ENCODE measurements around the gene TTN. TPM values are rescaled to one million over a fixed set of nuclear protein-coding genes. Genes with fewer than 3 reads are reported as not detected.

Gene TTN
- total RNA-seq, 1 experiment from 2014 or later: under 0.01 TPM

DNA sequence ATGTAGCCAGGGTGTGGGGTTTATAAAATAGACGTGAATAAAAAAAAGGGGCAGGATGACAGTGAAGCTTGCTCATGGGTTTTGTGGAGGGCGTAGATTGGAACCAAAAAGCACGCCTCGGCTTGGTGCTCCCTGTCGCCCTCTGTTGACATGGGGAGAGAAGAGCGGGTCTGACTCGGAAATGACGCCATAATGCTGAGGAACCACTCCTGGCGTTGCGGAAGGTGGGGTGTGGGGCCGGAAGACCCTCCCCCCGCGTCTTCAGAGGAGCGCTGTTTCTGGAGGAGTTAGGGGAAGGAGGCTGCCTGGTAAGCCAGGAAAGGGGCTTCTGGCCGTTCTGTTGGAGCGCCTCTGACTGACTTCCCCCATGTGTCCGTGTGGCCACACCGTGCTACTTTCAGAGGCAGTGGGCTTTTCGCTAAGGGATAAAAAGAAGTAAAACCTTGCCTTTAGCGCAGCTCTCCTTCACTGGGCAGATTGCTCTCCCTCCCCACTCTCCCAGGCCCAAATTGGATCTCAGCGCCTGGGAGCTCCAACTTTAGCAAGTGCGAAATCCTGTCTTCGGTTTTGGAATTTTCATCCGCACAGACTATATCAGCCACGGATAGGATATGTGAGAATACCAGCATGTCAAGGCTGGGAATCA lies 284.1 kb downstream of the TTN start:
- Histone ChIP-seq H3K79me2 (ENCODE audit: low read length) (peaks cover 42% of the 10 kb centered on the region), H4K20me1 (ENCODE audit: insufficient read depth, low read depth, low read length) (no peaks in the 10 kb centered on the region), H3K36me3 (ENCODE audit: insufficient read depth, low read length) (peaks cover 8% of the 10 kb centered on the region; the same call in 1 of the 2 replicates), H3K9me3 (ENCODE audit: low read length) (no peaks in the 10 kb centered on the region), H3K4me1 (ENCODE audit: low read length) (peaks cover 14% of the 10 kb centered on the region), H3K9me2 (replicated peaks; ENCODE audit: insufficient read depth, low read length) (no peaks in the 10 kb centered on the region), H3K4me3 (ENCODE audit: low read length) (peak overlapping the region; percentile 73), H3K27me3 (ENCODE audit: low read length) (no peaks in the 10 kb centered on the region), H2AFZ (ENCODE audit: low read length) (peak overlapping the region; percentile 37; the same call in 1 of the 2 replicates), H3K4me2 (ENCODE audit: low read depth, low read length, poor library complexity, severe bottlenecking) (peak overlapping the region; percentile 79), H3K27ac (ENCODE audit: low read length) (peak overlapping the region; percentile 38; the same call in 1 of the 2 replicates), H3K9ac (ENCODE audit: low read length) (peak overlapping the region; percentile 88)
- peak; percentile 97 for DNase-seq

DNA sequence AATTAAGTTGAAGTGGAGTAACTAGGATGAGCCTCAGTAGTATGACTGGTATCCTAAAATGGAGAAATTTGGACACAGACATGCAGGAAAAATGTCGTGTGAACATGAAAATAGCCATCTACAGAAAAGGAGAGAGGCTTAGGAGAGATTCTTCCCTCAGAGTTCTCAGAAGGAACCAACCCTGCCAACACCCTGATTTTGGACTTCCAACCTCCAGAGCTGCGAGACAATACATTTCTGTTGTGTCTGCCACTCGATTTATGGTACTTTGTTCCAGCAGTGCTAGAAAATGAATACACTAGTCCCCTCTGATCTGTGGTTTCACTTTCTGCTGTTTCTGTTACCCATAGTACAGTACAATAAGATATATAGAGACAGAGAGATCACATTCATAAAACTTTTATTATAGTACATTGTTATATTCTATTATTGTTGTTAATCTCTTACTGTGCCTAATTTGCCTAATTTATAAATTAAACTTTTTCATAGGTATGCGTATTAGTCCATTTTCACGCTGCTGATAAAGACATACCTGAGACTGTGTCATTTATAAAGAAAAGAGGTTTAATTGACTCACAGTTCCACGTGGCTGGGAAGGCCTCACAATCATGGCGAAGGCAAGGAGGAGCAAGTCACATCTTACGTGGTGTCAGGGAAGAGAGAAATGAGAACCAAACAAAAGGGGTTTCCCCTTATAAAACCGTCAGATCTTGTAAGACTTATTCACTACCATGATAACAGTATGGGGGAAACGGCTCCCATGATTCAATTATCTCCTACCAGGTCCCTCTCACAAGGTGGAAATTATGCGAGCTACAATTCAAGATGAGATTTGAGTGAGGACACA lies 285.7 kb downstream of the TTN start:
- Histone ChIP-seq H3K27me3 (ENCODE audit: low read length) (no peaks in the 10 kb centered on the region), H4K20me1 (ENCODE audit: insufficient read depth, low read depth, low read length) (no peaks in the 10 kb centered on the region), H3K27ac (ENCODE audit: low read length) (no peak overlapping the region), H3K9me2 (replicated peaks; ENCODE audit: insufficient read depth, low read length) (no peaks in the 10 kb centered on the region), H3K9ac (ENCODE audit: low read length) (no peak overlapping the region), H3K4me3 (ENCODE audit: low read length) (no peak overlapping the region), H3K36me3 (ENCODE audit: insufficient read depth, low read length) (0 out of 2 replicates have a peak, but pooled peaks cover 8% of the 10 kb centered on the region), H2AFZ (ENCODE audit: low read length) (no peak overlapping the region), H3K9me3 (ENCODE audit: low read length) (no peaks in the 10 kb centered on the region), H3K4me2 (ENCODE audit: low read depth, low read length, poor library complexity, severe bottlenecking) (no peak overlapping the region), H3K79me2 (ENCODE audit: low read length) (peaks cover 26% of the 10 kb centered on the region), H3K4me1 (ENCODE audit: low read length) (peaks cover 16% of the 10 kb centered on the region)
- no peak for DNase-seq

DNA sequence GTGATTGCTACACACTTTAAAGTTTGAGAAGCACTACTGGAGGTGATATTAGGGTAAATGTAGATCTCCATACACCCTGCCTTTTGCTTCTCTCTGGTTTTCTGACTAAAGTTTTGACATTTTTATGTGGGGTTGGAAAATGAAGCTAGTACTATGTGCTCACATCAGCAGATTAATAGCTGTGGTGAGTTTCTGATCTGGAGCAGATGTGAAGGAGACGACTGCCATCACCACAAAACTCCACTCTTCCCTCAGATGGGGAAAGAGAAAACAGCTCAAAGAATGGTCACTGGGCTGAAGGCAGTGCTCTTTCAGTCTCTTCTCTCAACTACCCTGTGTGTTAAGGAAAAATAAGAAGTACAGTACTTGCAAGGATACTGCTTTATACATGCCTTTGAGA lies 289.7 kb downstream of the TTN start:
- Histone ChIP-seq H3K9ac (ENCODE audit: low read length) (no peak overlapping the region), H3K9me2 (replicated peaks; ENCODE audit: insufficient read depth, low read length) (0 out of 2 replicates have a peak, but pooled peaks cover 3% of the 10 kb centered on the region), H3K79me2 (ENCODE audit: low read length) (peaks cover 21% of the 10 kb centered on the region; the same call in 1 of the 2 replicates), H2AFZ (ENCODE audit: low read length) (no peak overlapping the region), H4K20me1 (ENCODE audit: insufficient read depth, low read depth, low read length) (no peaks in the 10 kb centered on the region), H3K27ac (ENCODE audit: low read length) (no peak overlapping the region), H3K4me1 (ENCODE audit: low read length) (peaks cover 11% of the 10 kb centered on the region), H3K4me2 (ENCODE audit: low read depth, low read length, poor library complexity, severe bottlenecking) (no peak overlapping the region), H3K9me3 (ENCODE audit: low read length) (no peaks in the 10 kb centered on the region), H3K4me3 (ENCODE audit: low read length) (no peak overlapping the region), H3K36me3 (ENCODE audit: insufficient read depth, low read length) (peaks cover 22% of the 10 kb centered on the region; the same call in 1 of the 2 replicates), H3K27me3 (ENCODE audit: low read length) (no peaks in the 10 kb centered on the region)
- DNase-seq: no peak

DNA sequence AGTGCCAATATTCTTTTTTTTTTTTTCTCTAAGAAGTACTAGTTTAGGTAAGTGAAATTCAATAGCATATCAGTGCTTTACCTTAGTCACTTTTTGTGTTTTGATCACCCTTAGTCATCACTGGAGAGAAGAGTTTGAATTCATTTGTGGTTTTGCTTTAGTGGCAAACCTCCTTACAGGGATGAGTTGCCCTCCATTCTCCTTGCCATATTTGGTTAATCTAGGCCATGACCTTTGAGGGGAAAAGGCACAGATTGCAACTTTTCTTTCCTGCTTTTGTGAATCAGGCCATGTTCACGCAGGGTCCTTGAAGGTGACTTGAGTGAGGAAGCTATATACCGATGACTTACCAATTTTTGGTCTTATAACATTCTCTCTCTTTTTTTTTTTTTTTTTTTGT lies 292.6 kb downstream of the TTN start:
- H3K9me3 ChIP-seq (ENCODE audit: low read length): no peaks in the 10 kb centered on the region
- DNase-seq: no peak

DNA sequence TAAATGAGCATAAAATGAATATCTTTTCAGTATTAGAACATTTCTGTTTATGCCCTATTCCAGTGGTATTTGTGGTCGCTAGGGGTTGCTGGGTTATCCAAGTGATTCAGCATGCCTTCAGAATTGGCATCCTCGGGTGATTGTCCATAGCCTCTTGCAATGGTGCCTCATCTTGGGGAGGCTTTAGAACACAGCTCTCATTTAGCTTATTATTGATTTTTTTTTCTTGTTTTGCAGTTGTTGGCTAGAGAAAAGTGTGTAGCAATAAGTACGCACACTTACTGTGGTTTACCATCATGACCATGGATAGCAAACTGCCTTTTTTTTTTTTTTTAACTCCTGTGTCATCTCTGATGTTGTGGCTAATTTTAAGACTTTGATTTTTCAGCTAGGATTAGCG lies 293.3 kb downstream of the TTN start:
- Histone ChIP-seq H3K9me2 (replicated peaks; ENCODE audit: insufficient read depth, low read length) (0 out of 2 replicates have a peak, but pooled peaks cover 3% of the 10 kb centered on the region), H3K4me1 (ENCODE audit: low read length) (peaks cover 11% of the 10 kb centered on the region), H3K36me3 (ENCODE audit: insufficient read depth, low read length) (peaks cover 25% of the 10 kb centered on the region; the same call in 1 of the 2 replicates), H3K4me2 (ENCODE audit: low read depth, low read length, poor library complexity, severe bottlenecking) (no peak overlapping the region), H3K27ac (ENCODE audit: low read length) (no peak overlapping the region), H3K9ac (ENCODE audit: low read length) (no peak overlapping the region), H3K9me3 (ENCODE audit: low read length) (no peaks in the 10 kb centered on the region), H4K20me1 (ENCODE audit: insufficient read depth, low read depth, low read length) (no peaks in the 10 kb centered on the region), H3K27me3 (ENCODE audit: low read length) (no peaks in the 10 kb centered on the region), H2AFZ (ENCODE audit: low read length) (no peak overlapping the region), H3K79me2 (ENCODE audit: low read length) (peaks cover 36% of the 10 kb centered on the region), H3K4me3 (ENCODE audit: low read length) (no peak overlapping the region)
- no peak for DNase-seq

More for the DNA sequence above, 292.6 kb downstream of the TTN start:
- Histone ChIP-seq H3K9ac (ENCODE audit: low read length) (no peak overlapping the region), H3K27ac (ENCODE audit: low read length) (no peak overlapping the region), H2AFZ (ENCODE audit: low read length) (no peak overlapping the region), H3K4me3 (ENCODE audit: low read length) (no peak overlapping the region), H3K9me2 (replicated peaks; ENCODE audit: insufficient read depth, low read length) (0 out of 2 replicates have a peak, but pooled peaks cover 3% of the 10 kb centered on the region), H3K36me3 (ENCODE audit: insufficient read depth, low read length) (peaks cover 24% of the 10 kb centered on the region; the same call in 1 of the 2 replicates), H4K20me1 (ENCODE audit: insufficient read depth, low read depth, low read length) (no peaks in the 10 kb centered on the region), H3K27me3 (ENCODE audit: low read length) (no peaks in the 10 kb centered on the region), H3K4me2 (ENCODE audit: low read depth, low read length, poor library complexity, severe bottlenecking) (no peak overlapping the region), H3K79me2 (ENCODE audit: low read length) (peaks cover 32% of the 10 kb centered on the region), H3K4me1 (ENCODE audit: low read length) (peaks cover 11% of the 10 kb centered on the region)

DNA sequence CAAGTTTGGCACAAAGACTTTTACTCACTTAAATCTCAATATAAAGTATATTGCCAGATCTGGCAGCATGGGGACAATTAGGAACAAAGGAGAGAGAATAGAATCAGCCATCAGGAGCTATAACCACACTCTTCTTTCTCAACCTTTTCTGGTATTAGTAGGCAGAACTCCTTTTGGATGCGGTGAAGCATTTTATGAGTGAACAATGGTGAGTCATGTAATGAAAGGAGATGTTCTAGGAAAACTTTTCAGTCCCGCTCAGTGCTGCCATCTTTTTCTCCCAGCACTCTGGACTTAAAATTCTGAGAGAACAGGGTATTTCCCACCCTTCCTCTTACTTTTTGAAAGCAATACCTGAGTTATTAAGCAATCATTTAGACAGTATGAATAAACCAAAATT lies 294.7 kb downstream of the TTN start:
- no peaks in the 10 kb centered on the region for H3K9me3 ChIP-seq (ENCODE audit: low read length)
- peaks cover 47% of the 10 kb centered on the region for H3K79me2 ChIP-seq (ENCODE audit: low read length)
- H3K4me1 ChIP-seq (ENCODE audit: low read length): peaks cover 11% of the 10 kb centered on the region
- no peak overlapping the region for H3K4me2 ChIP-seq (ENCODE audit: low read depth, low read length, poor library complexity, severe bottlenecking)
- H3K27me3 ChIP-seq (ENCODE audit: low read length): no peaks in the 10 kb centered on the region
- DNase-seq: no peak
- H3K9ac ChIP-seq (ENCODE audit: low read length): no peak overlapping the region
- H3K36me3 ChIP-seq (ENCODE audit: insufficient read depth, low read length): peaks cover 23% of the 10 kb centered on the region; the same call in 1 of the 2 replicates
- 0 out of 2 replicates have a peak, but pooled peaks cover 3% of the 10 kb centered on the region for H3K9me2 ChIP-seq (replicated peaks; ENCODE audit: insufficient read depth, low read length)
- no peak overlapping the region for H3K4me3 ChIP-seq (ENCODE audit: low read length)
- H2AFZ ChIP-seq (ENCODE audit: low read length): no peak overlapping the region
- H4K20me1 ChIP-seq (ENCODE audit: insufficient read depth, low read depth, low read length): no peaks in the 10 kb centered on the region
- H3K27ac ChIP-seq (ENCODE audit: low read length): no peak overlapping the region

DNA sequence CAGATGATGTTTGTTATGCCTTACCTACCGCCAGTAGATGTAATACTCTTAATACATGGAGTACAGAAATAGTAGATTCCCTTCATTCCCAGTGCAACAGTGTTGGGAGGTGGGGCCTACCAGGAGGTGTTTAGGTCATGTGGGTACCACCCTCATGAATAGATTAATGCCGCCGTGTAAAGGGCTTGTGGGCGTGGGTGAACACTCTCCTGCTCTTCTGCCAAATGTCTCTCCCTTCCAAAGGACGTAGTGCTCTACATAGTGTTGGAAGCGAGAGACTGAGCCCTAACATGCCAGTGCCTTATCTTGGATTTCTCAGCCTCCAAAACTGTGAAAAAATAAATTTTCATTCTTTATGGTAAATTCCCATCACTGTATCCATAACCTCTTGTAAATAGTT lies 296.8 kb downstream of the TTN start:
- no peak overlapping the region for H3K4me3 ChIP-seq (ENCODE audit: low read length)
- H3K79me2 ChIP-seq (ENCODE audit: low read length): peaks cover 59% of the 10 kb centered on the region
- H4K20me1 ChIP-seq (ENCODE audit: insufficient read depth, low read depth, low read length): no peaks in the 10 kb centered on the region
- no peak overlapping the region for H2AFZ ChIP-seq (ENCODE audit: low read length)
- DNase-seq: no peak
- H3K9me2 ChIP-seq (replicated peaks; ENCODE audit: insufficient read depth, low read length): 0 out of 2 replicates have a peak, but pooled peaks cover 3% of the 10 kb centered on the region
- no peak overlapping the region for H3K4me2 ChIP-seq (ENCODE audit: low read depth, low read length, poor library complexity, severe bottlenecking)
- H3K27ac ChIP-seq (ENCODE audit: low read length): no peak overlapping the region
- H3K9ac ChIP-seq (ENCODE audit: low read length): no peak overlapping the region
- no peaks in the 10 kb centered on the region; the same call in 1 of the 2 replicates for H3K4me1 ChIP-seq (ENCODE audit: low read length)
- no peaks in the 10 kb centered on the region for H3K9me3 ChIP-seq (ENCODE audit: low read length)
- H3K27me3 ChIP-seq (ENCODE audit: low read length): no peaks in the 10 kb centered on the region
- peaks cover 30% of the 10 kb centered on the region; the same call in 1 of the 2 replicates for H3K36me3 ChIP-seq (ENCODE audit: insufficient read depth, low read length)

DNA sequence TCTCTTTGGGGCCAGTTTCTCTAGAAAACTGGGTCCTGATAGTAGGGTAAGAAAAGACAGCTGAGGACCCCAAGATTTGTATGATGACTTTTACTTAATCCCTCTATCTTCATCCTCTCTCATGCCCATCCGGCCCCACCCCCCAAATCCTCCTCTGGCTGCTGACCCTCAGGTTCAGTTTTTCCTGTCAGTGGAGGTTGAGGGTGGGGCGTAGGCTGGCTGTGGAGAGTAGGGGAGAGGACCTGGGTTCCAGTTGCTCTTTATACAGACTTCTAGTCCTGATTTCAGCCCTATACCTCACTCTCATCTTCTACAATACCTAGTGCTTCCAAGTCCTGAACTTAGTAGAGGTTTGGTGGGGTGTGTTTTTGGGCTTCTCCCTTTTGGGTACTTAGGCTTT lies 298.6 kb downstream of the TTN start:
- no peaks in the 10 kb centered on the region for H3K9me2 ChIP-seq (replicated peaks; ENCODE audit: insufficient read depth, low read length)

More for the DNA sequence above, 298.6 kb downstream of the TTN start:
- Histone ChIP-seq H3K9ac (ENCODE audit: low read length) (no peak overlapping the region), H3K9me3 (ENCODE audit: low read length) (no peaks in the 10 kb centered on the region), H3K4me2 (ENCODE audit: low read depth, low read length, poor library complexity, severe bottlenecking) (no peak overlapping the region), H2AFZ (ENCODE audit: low read length) (no peak overlapping the region), H3K79me2 (ENCODE audit: low read length) (peaks cover 42% of the 10 kb centered on the region), H3K4me3 (ENCODE audit: low read length) (no peak overlapping the region), H3K27ac (ENCODE audit: low read length) (no peak overlapping the region), H3K4me1 (ENCODE audit: low read length) (no peaks in the 10 kb centered on the region), H3K27me3 (ENCODE audit: low read length) (no peaks in the 10 kb centered on the region), H4K20me1 (ENCODE audit: insufficient read depth, low read depth, low read length) (no peaks in the 10 kb centered on the region), H3K36me3 (ENCODE audit: insufficient read depth, low read length) (peaks cover 18% of the 10 kb centered on the region; the same call in 1 of the 2 replicates)
- DNase-seq: no peak
